ENCODE results near the gene PRMT1. TPM values are rescaled to one million over a fixed set of nuclear protein-coding genes. Genes with fewer than 3 reads are reported as not detected.
A peak's percentile ranks its signal among the peaks of the same experiment; 100 is the strongest.

The PRMT1 gene
- polyA plus RNA-seq, 3 donors, result 60.1 to 94.4 (median 74.3) TPM

GRCh38 chr19:49640113-49640898 lies 36.8 kb upstream of the PRMT1 start, which contains the start of gene RRAS:
TSS of gene RRAS (minus strand) at chr19:49640143. CDS start at chr19:49640098, 45 bp downstream.
- H3K4me1 Mint-ChIP-seq, result peaks cover 51% of the 10 kb centered on the region
- Histone ChIP-seq H3K4me3 (replicated peaks in 1 of 3; ENCODE audit: low read depth in 2 of 3, low read length in 3 of 3) (peak within 1 kb of the TSS; percentile 58 to 99 (median 86)), H4K20me1 (ENCODE audit: insufficient read depth, low read length) (peaks cover 9% of the 10 kb centered on the region), H3K4me2 (replicated peaks; ENCODE audit: extremely low read depth, low read length, poor library complexity, severe bottlenecking) (peak within 1 kb of the TSS; percentile 96), H3K9me3 (replicated peaks in 1 of 2; ENCODE audit: control insufficient read depth in 1 of 2, insufficient read depth in 1 of 2, low read length in 2 of 2) (no peaks in the 10 kb centered on the region), H3K9ac (ENCODE audit: insufficient read depth, low read length, poor library complexity, severe bottlenecking) (peak within 1 kb of the TSS; percentile 82), H3K36me3 (replicated peaks in 1 of 2; ENCODE audit: control insufficient read depth in 1 of 2, insufficient read depth in 2 of 2, low read length in 2 of 2) (peaks cover 0 to 10% of the 10 kb centered on the region in 2 donors), H3K4me1 (ENCODE audit: control insufficient read depth in 1 of 2, insufficient read depth in 2 of 2, low read length in 2 of 2) (peaks cover 45 to 51% of the 10 kb centered on the region in 2 donors), H3K27me3 (ENCODE audit: control insufficient read depth in 2 of 2, insufficient read depth in 2 of 2, low read length in 2 of 2) (no peaks in the 10 kb centered on the region), H3K79me2 (ENCODE audit: insufficient read depth, low read length) (peaks cover 32% of the 10 kb centered on the region), H2AFZ (ENCODE audit: insufficient read depth, low read depth, low read length, poor library complexity, severe bottlenecking) (peak within 1 kb of the TSS; percentile 73), H3K27ac (ENCODE audit: low read depth in 1 of 2, low read length in 2 of 2) (peak within 1 kb of the TSS; percentile 94 to 98)
- H3K36me3 Mint-ChIP-seq, result peaks cover 4 to 12% of the 10 kb centered on the region in 2 donors
- H3K27ac Mint-ChIP-seq, result peak within 1 kb of the TSS; percentile 99 to 100 (median 100)
- peaks cover 3 to 19% (median 13%) of the 10 kb centered on the region in 3 donors for H3K27me3 Mint-ChIP-seq (ENCODE audit: low read depth in 3 of 3)
- DNase-seq, result peak; percentile 100
- peak within 1 kb of the TSS; percentile 95 to 99 for H3K4me3 Mint-ChIP-seq
- peaks cover 0 to 2% (median 0%) of the 10 kb centered on the region in 7 donors for H3K9me3 Mint-ChIP-seq
- under 1% methylated on average over 47 of the region's 51 CpGs for WGBS (ENCODE audit: insufficient coverage)
- intact Hi-C loops (cut with micrococcal nuclease), result loop anchor here (2.0 to 5.0 kb wide), 5 partner anchors 37 to 236 kb away; partner anchors contain the start of genes AKT1S1 (in 1 of the 2), AP2A1 (in 1 of the 2), PRMT1 (in 1 of the 2) and PRR12 (in 1 of the 2)
- no peak for TF ChIP-seq CTCF (IDR thresholded peaks at IDR 0.05)

GRCh38 chr19:49641688-49642491 lies 35.2 kb upstream of the PRMT1 start, which contains the start of gene SCAF1:
TSS of gene SCAF1 (plus strand) at chr19:49642209. CDS start at chr19:49645027, 2,818 bp downstream.
- Histone ChIP-seq H3K4me2 (replicated peaks; ENCODE audit: extremely low read depth, low read length, poor library complexity, severe bottlenecking) (peak within 1 kb of the TSS; percentile 96), H4K20me1 (ENCODE audit: insufficient read depth, low read length) (peaks cover 24% of the 10 kb centered on the region), H3K9ac (ENCODE audit: insufficient read depth, low read length, poor library complexity, severe bottlenecking) (peak within 1 kb of the TSS; percentile 98), H2AFZ (ENCODE audit: insufficient read depth, low read depth, low read length, poor library complexity, severe bottlenecking) (peak within 1 kb of the TSS; percentile 94), H3K27me3 (ENCODE audit: control insufficient read depth in 2 of 2, insufficient read depth in 2 of 2, low read length in 2 of 2) (no peaks in the 10 kb centered on the region), H3K4me1 (ENCODE audit: control insufficient read depth in 1 of 2, insufficient read depth in 2 of 2, low read length in 2 of 2) (peaks cover 45 to 51% of the 10 kb centered on the region in 2 donors), H3K27ac (ENCODE audit: low read depth in 1 of 2, low read length in 2 of 2) (peak within 1 kb of the TSS; percentile 98), H3K4me3 (replicated peaks in 1 of 3; ENCODE audit: low read depth in 2 of 3, low read length in 3 of 3) (peak within 1 kb of the TSS; percentile 70 to 99 (median 98)), H3K36me3 (replicated peaks in 1 of 2; ENCODE audit: control insufficient read depth in 1 of 2, insufficient read depth in 2 of 2, low read length in 2 of 2) (peaks cover 13 to 26% of the 10 kb centered on the region in 2 donors), H3K79me2 (ENCODE audit: insufficient read depth, low read length) (peaks cover 41% of the 10 kb centered on the region), H3K9me3 (replicated peaks in 1 of 2; ENCODE audit: control insufficient read depth in 1 of 2, insufficient read depth in 1 of 2, low read length in 2 of 2) (no peaks in the 10 kb centered on the region)
- H3K9me3 Mint-ChIP-seq, result peaks cover 0 to 2% (median 0%) of the 10 kb centered on the region in 7 donors
- peak within 1 kb of the TSS; percentile 95 to 99 for H3K4me3 Mint-ChIP-seq
- H3K36me3 Mint-ChIP-seq, result peaks cover 17 to 27% of the 10 kb centered on the region in 2 donors
- peak within 1 kb of the TSS; percentile 99 to 100 (median 100) for H3K27ac Mint-ChIP-seq
- peaks cover 0 to 12% (median 8%) of the 10 kb centered on the region in 3 donors for H3K27me3 Mint-ChIP-seq (ENCODE audit: low read depth in 3 of 3)
- DNase-seq, result peak; percentile 99 to 100 (median 100)
- WGBS (ENCODE audit: insufficient coverage), result under 1% methylated on average over 82 of the region's 87 CpGs
- peaks cover 51% of the 10 kb centered on the region for H3K4me1 Mint-ChIP-seq
- no peak for TF ChIP-seq CTCF (IDR thresholded peaks at IDR 0.05)
- intact Hi-C loops (cut with micrococcal nuclease), result loop anchor here (1.0 to 5.0 kb wide), 7 partner anchors 22 to 235 kb away; partner anchors contain the start of genes PRMT1 (in 2 of the 2), AKT1S1 (in 1 of the 2), AP2A1 (in 1 of the 2) and PRR12 (in 1 of the 2)
